ENCODE results near the gene STK32C.

Gene STK32C

DNA sequence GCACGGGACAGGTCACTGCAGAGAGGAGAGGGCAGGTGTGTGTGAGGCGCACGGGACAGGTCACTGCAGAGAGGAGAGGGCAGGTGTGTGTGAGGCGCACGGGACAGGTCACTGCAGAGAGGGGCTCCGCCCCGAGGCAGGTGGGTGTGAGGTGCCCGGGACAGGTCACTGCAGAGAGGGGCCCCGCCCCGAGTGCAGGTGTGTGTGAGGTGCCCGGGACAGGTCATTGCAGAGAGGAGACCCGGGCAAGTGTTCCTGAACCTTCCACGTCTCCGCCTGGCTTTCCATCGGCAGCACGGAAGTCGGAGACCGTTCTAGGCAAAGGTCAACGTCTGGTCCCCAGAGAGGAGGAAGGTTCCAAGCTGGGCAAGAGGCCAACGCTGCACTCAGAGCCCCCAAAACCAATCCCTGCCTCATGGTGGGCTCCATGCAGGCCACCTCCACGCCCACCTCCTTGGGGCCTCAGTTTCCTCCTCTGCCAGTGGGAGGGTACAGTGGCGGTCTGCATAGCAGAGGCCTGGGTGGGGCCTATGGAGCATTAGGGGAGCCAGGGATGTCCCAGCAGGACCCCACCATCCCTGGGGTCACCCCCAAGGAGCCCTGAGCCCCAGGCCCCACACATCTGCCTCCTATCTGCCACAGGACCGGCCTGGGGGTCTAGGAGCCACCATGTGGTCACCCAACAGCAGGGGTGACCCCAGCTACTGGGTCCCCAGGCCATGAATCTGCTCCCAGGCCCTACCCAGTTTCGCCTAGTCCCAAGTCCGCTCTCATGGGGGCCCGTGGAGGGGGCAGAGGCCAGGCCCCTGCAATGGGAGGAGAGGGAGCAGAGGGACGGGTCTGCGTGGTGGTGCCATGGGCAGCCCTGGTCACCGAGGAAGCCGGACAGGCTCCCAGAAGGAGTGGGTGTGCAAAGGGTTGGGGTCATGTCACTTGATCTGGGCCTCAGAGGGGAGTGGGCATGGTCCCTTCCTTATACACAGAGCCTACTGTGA is 57.0 kb downstream of the STK32C start:
- Mint-ChIP-seq H3K36me3 (no peaks in the 10 kb centered on the region), H3K9me3 (no peaks in the 10 kb centered on the region), H3K4me3 (no peak overlapping the region), H3K4me1 (no peaks in the 10 kb centered on the region), H3K27ac (no peak overlapping the region), H3K27me3 (peaks cover 12% of the 10 kb centered on the region)
- ATAC-seq: no peak

DNA sequence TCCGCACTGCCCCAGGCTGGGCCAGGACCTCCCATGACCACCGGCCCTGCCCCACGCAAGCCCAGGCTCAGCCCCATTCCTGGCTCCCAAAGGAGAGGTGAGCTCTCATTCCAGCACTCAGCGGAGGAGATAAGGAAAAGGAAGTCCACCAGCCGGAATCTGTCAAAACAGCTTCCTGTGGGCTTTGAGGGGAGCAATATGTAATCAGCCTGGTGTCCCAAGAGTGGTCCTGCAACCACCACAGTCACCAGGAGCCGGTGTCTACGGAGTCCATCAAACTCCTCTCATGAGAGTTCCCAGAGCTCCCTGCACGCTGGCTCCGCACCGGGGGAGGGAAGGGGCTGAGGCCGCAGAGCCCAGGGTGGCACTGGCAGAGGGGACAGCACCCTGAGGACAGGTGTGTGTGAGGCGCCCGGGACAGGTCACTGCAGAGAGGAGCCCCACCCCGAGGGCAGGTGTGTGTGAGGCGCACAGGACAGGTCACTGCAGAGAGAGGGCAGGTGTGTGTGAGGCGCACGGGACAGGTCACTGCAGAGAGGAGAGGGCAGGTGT is 57.9 kb downstream of the STK32C start:
- no peaks in the 10 kb centered on the region for H3K9me3 Mint-ChIP-seq
- no peak for ATAC-seq
- H3K4me1 Mint-ChIP-seq: no peaks in the 10 kb centered on the region
- H3K27me3 Mint-ChIP-seq: peaks cover 12% of the 10 kb centered on the region
- no peak overlapping the region for H3K4me3 Mint-ChIP-seq
- H3K27ac Mint-ChIP-seq: no peak overlapping the region
- H3K36me3 Mint-ChIP-seq: no peaks in the 10 kb centered on the region

DNA sequence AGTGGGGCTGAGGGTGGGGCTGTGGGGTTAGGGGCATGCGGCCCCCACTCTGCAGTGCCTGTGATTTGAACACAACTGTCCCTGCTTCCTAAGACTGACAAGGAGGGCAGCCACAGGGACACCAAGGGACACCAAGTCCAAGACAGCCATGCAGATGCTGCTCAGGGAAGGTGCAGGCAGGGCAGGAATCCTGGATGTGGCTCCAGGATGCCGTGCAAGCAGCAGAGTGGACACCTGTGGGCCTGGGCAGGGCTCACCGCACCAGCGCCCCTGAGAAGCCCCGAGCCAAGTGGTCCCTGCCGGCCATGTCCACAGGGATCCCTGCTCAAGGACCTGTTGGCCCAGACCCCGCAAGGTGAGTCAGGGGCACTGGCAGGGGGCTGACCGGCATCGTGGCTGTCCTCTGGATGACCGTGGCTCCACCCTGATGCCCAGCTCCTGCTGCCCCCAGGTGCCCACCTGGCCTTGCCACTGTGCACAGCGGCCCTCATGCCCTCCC is 58.5 kb downstream of the STK32C start:
- Mint-ChIP-seq H3K9me3 (no peaks in the 10 kb centered on the region), H3K4me3 (no peak overlapping the region), H3K27me3 (peaks cover 12% of the 10 kb centered on the region), H3K4me1 (no peaks in the 10 kb centered on the region), H3K27ac (no peak overlapping the region), H3K36me3 (no peaks in the 10 kb centered on the region)
- ATAC-seq: no peak

DNA sequence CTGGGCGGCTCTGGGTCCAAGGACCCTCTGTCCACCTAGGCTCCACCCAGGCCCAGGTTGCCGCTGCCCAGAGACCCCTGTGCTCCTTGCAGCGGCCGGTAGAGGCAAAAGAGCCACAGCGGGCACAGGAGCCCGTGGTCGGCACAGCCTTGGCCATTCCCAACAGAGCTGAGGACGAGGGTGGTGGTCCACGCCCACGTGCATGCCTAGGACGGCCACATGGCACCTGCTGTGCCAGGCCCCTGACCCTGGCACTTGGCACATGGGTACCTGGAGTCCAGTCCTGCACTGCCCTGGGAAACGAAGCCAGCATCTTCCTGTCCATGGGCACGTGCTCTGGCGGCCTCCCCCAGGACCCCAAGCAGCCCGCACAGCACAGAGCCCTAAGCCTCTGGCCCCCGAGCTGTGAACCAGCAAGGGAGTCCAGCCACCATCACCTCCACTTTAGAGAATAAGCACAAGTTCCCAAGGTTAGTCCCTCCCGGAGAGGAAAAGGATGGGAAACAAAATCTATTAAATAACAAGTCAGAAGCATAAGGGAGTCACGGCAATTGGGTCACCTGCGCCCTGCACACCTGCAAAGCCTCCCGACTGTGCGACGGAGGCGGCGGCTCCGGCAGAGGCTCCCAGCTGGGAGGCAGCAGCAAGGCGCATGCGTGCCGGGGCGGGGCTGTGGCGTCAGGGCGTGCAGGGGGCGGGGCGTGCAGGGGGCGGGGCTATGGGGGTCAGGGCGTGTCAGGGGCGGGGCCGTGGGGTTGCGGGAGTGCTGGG is 59.1 kb downstream of the STK32C start:
- peaks cover 12% of the 10 kb centered on the region for H3K27me3 Mint-ChIP-seq
- ATAC-seq: peak; percentile 49
- H3K27ac Mint-ChIP-seq: no peak overlapping the region
- H3K4me3 Mint-ChIP-seq: peak overlapping the region; percentile 22
- H3K9me3 Mint-ChIP-seq: no peaks in the 10 kb centered on the region
- H3K36me3 Mint-ChIP-seq: no peaks in the 10 kb centered on the region
- no peaks in the 10 kb centered on the region for H3K4me1 Mint-ChIP-seq

DNA sequence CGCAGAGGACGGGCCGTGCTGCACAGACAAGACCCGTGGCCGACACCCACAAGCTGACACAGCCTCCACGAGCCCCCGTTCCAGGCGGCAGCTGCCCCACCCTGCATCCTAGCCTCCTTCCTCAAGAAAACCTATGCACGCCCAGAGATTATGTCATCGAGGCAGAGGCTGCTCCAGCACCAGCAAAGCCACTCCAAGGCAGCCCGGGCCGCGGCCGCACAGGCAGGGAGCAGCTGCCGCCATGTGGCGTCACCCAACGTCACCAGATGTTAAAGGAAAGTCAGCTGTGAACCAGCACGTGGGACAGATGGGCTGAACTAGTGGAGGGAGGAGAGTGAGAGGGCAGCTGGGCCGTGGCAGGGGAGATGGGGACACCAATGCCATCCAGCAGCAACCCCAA is 59.8 kb downstream of the STK32C start:
- H3K4me1 Mint-ChIP-seq: no peaks in the 10 kb centered on the region
- no peaks in the 10 kb centered on the region for H3K9me3 Mint-ChIP-seq
- no peak overlapping the region for H3K4me3 Mint-ChIP-seq
- H3K36me3 Mint-ChIP-seq: no peaks in the 10 kb centered on the region
- ATAC-seq: no peak
- no peak overlapping the region for H3K27ac Mint-ChIP-seq
- peaks cover 12% of the 10 kb centered on the region for H3K27me3 Mint-ChIP-seq

DNA sequence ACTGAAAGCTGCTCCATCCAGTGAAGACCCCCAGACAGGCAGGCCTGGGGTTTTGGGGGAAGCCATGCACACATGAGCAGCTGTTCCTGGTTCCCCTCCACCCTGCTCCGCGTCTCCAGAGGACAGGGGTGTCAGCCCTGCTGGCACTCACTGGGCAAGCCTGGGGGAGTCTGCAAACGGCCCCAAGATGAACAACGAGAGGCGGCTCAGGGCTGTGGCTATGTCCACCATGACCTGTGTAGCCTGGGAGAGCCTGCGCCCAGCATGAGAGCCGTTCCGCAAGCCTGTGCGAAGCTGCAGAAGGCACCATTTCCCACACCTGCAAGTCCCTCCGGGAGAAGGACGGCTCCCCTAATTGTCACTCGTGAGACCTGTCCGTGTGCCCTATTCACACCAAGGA is 61.5 kb downstream of the STK32C start:
- Mint-ChIP-seq H3K4me1 (no peaks in the 10 kb centered on the region), H3K27ac (no peak overlapping the region), H3K27me3 (peaks cover 12% of the 10 kb centered on the region), H3K4me3 (no peak overlapping the region), H3K9me3 (no peaks in the 10 kb centered on the region), H3K36me3 (no peaks in the 10 kb centered on the region)
- no peak for ATAC-seq

DNA sequence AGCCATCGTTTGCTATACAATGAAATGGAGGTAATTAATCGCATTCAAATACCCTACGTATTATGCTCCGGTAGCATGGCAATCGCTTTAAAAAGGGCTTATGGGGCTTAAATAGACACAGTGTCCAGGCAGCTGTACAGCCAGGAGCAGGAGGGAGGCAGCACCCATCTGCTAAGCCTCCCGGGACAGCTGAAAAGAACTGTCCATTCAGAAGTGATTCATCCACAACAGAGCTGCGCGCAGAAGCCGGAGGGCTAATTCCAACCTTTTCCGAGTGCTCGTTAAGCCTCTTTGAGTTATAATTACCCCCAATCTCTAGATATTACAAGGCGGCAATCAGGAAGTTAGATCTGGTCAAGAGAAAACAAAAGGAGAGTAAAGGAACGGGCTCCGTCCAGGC is 62.7 kb downstream of the STK32C start:
- Mint-ChIP-seq H3K4me3 (no peak overlapping the region), H3K27ac (no peak overlapping the region), H3K4me1 (no peaks in the 10 kb centered on the region), H3K27me3 (peaks cover 12% of the 10 kb centered on the region), H3K36me3 (no peaks in the 10 kb centered on the region), H3K9me3 (no peaks in the 10 kb centered on the region)
- no peak for ATAC-seq

DNA sequence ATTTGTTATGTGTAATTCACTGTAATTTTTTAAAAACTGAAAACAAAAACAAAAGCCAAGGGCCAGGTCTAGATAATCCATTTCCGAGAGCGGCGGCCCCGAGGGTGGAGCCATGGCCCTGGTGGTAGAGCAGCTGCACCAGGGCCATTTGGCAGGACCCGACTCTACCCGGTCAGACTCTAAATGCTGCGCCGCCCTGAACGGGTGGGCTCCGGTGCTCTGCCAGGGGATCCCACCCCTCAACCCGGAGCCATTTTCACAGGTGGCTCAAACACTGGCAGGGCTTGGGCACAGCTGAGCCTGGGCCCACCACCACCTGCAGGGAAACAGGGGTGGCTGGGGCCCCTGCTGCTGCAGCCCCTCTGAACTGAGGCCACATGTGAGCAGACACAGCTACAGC is 64.1 kb downstream of the STK32C start:
- Mint-ChIP-seq H3K9me3 (no peaks in the 10 kb centered on the region), H3K27ac (no peak overlapping the region), H3K4me3 (no peak overlapping the region), H3K36me3 (no peaks in the 10 kb centered on the region), H3K27me3 (peaks cover 12% of the 10 kb centered on the region), H3K4me1 (no peaks in the 10 kb centered on the region)
- peak; percentile 4 for ATAC-seq

DNA sequence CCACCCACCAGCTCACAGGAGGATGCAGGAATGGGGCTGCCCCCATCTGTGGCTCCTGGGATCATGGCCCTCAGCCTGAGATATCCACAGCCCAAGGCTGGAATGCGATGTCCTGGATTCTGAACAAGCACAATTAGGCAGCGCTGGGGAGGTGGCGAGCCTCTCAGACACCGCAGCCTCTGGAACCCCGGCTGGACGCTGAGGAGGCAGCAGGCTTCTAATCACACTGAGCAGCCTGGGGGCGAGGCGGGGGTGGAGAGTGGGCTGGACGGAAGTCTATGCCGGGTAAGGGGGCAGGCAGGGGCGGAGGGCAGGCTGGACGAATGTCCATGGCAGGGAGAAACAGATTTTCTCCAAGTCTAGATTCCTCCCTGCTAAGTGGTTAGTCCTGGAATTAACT is 64.6 kb downstream of the STK32C start:
- ATAC-seq: no peak
- Mint-ChIP-seq H3K27me3 (peaks cover 12% of the 10 kb centered on the region), H3K4me3 (no peak overlapping the region), H3K9me3 (no peaks in the 10 kb centered on the region), H3K27ac (no peak overlapping the region), H3K4me1 (no peaks in the 10 kb centered on the region), H3K36me3 (no peaks in the 10 kb centered on the region)

DNA sequence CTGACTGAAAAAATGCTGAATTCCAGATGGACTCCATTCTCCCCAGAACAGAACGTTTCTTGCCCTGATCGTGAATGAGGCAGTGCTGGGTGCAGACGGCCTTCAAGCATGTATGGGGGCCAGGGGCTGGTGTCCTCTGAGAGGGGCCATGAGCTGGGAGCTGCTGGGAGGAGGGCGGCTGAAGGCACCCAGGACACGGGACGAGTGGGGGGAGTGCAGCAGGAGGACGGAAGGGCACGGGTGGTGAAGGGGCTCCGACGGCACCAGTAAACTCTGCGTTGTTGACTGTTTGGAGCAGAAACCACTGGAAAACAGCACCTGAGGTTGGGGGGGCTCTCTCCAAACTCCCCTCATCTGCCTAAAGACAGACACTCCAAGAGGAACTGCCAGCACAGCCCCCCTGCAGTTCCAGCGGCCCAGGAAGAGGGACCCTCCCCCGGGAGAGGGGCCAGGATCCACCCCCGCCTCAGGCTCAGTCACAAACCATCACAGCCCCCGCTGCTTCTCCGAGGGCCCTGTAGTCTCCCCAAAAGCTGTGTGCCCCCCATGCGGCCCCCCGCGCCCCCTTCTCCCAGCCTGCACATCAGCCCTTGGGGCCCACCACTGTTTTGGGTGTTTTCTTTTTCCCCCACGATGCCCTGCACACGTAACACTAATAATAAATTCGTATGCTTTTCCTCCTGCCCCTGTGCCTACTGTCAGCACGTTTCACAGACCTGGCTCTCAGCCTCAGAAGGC is 65.5 kb downstream of the STK32C start:
- Mint-ChIP-seq H3K4me3 (no peak overlapping the region), H3K9me3 (no peaks in the 10 kb centered on the region), H3K4me1 (no peaks in the 10 kb centered on the region), H3K36me3 (no peaks in the 10 kb centered on the region), H3K27me3 (peaks cover 4% of the 10 kb centered on the region), H3K27ac (no peak overlapping the region)
- ATAC-seq: no peak

DNA sequence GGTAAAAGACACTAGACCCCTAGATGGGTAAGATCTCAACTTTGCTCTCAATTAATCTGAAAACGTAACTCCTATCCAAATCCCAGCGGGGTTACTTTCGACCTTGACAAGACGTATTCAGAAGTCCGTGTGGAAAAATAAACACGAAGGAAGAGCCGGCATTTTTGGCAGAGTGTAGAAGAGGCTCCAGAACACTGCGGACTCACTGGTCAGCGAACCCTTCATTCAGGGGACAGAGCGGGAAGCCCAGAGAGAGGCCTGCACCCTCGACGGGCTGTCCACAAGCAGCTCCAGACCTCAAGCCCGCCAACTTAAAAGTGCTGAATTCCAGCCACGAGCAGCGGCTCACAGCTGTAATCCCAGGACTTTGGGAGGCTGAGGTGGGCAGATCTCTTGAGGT is 66.3 kb downstream of the STK32C start:
- H3K4me1 Mint-ChIP-seq: no peaks in the 10 kb centered on the region
- no peaks in the 10 kb centered on the region for H3K27me3 Mint-ChIP-seq
- no peaks in the 10 kb centered on the region for H3K9me3 Mint-ChIP-seq
- ATAC-seq: no peak
- H3K4me3 Mint-ChIP-seq: no peak overlapping the region
- H3K36me3 Mint-ChIP-seq: no peaks in the 10 kb centered on the region
- H3K27ac Mint-ChIP-seq: no peak overlapping the region

DNA sequence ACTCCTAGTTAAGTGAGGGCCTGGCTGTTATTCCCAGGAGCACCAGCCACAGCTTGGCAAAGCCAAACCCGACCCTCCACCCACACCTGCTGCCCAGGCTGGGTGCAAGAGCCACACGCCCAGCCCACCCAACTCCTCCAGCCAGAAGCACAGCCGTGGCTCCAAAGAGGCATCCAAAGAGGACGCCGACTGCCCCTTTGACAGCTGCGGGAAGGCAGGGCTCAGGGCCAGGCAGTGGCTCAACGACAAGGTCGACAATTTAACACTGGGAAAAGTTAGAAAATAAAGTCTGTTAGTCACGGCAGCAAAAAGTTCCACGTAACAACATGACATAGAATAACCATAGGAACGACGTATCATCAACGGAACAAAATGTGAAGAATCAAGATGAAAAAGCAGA is 66.7 kb downstream of the STK32C start:
- Mint-ChIP-seq H3K27ac (no peak overlapping the region), H3K27me3 (no peaks in the 10 kb centered on the region), H3K36me3 (no peaks in the 10 kb centered on the region), H3K9me3 (no peaks in the 10 kb centered on the region), H3K4me1 (no peaks in the 10 kb centered on the region), H3K4me3 (no peak overlapping the region)
- ATAC-seq: no peak

DNA sequence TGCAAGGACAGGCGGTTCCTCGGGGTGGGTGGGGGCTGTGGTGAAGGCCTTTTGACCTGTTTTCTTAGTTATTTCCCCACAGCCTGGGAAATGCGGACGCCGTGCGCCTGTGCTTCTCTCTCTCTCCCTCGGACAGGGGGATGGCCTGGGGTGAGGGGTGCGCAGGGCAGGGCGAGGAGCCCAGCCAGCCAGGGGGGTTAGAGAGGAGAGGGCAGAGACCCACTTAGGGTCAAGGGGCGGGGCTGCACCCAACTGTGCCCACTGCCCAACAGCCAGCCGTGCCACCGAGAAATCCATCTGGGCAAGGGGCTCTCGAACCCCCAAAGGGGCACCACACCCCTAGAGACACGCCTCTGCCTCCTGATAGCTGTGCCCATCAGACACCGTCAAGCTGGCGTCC is 67.2 kb downstream of the STK32C start:
- ATAC-seq: no peak
- H3K27me3 Mint-ChIP-seq: no peaks in the 10 kb centered on the region
- no peak overlapping the region for H3K4me3 Mint-ChIP-seq
- no peak overlapping the region for H3K27ac Mint-ChIP-seq
- H3K9me3 Mint-ChIP-seq: no peaks in the 10 kb centered on the region
- no peaks in the 10 kb centered on the region for H3K4me1 Mint-ChIP-seq
- H3K36me3 Mint-ChIP-seq: no peaks in the 10 kb centered on the region

DNA sequence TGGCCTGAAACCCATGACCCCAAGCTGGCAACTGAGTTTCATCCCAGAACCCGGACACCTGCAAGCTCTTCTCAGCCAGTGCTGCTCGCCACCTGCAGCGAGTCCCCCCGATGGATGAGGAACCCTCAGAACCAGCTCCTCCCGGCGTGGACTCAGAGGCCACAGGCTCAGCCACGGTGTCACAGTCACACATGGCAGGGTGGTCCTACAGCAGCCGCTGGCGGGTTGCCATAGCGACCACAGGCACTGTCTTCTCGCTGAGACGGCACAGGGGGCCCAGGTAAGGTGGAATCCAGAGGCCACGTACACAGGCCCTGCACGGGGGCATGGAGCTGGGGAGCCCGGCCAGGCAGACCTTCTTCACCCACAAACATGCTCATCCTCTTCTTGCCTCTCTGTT is 67.6 kb downstream of the STK32C start:
- no peaks in the 10 kb centered on the region for H3K4me1 Mint-ChIP-seq
- no peak overlapping the region for H3K27ac Mint-ChIP-seq
- no peaks in the 10 kb centered on the region for H3K27me3 Mint-ChIP-seq
- no peak overlapping the region for H3K4me3 Mint-ChIP-seq
- H3K36me3 Mint-ChIP-seq: no peaks in the 10 kb centered on the region
- no peak for ATAC-seq
- H3K9me3 Mint-ChIP-seq: no peaks in the 10 kb centered on the region
